AG09309 (cell line): ENCODE data around the gene EPG5.
"Not testable (repeated sequence)": the region's sequence is repeated elsewhere in the genome, so short reads cannot be mapped to it uniquely, and the experiment has no call there.

ENCODE experiments used
- DNase-seq: peaks from one replicate; pipeline ENCODE4 v3.0.0-alpha.2; 2010; ENCODE audit warnings: low read depth
- H3K4me3 ChIP-seq: 2 replicates; pipeline ENCODE4 v1.5.1; 2011; ENCODE audit warnings: mild to moderate bottlenecking, low read depth, low read length, moderate library complexity; ENCODE audit not compliant: control insufficient read depth
- CTCF ChIP-seq: IDR thresholded peaks from 2 replicates; pipeline ENCODE4 v1.5.1; 2011; ENCODE audit warnings: mild to moderate bottlenecking, low read depth, low read length, inconsistent platforms; ENCODE audit not compliant: insufficient read depth, control insufficient read depth; ENCODE audit errors: missing control alignments

Gene EPG5

GRCh38 chr18:45852631-45853030 is 114.5 kb downstream of the EPG5 start:
- H3K4me3 ChIP-seq = no peak overlapping the region
- TF ChIP-seq CTCF = no peak
- no peak for DNase-seq

DNA sequence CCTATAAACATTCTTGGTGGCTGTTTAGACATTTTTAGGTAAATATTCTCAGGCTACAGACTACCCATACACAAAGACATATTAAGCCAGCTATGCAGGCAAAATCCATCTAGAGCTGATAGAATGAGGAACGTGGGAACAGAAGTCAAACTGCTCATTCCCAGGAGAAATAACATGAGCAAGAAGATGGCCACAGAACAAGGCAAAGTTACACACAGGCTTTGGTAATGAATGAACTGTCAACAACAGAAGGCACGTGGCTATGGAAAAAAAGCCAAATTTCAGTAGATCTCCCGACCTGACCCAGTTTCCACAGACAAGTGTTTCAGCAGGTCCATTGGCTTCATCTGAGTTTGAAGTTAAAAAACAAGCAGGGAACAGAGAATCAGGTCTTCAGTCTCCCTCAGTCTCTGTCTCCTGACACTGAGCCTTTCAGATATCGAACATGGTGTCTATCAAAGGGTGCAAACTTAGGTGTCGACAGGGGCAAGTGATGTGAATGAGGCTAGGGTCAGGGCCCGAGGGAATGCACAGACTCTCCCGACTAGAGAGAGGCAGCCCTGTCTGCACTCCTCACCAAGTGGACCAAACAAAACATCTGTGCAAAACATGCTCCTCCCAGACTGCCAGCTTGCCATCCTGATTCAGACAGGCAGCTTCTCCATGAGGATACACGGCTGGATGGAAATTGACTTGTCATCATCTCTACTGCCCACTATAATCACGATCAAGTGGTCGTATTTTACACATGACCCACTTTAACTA is 115.8 kb downstream of the EPG5 start:
- H3K4me3 ChIP-seq = no peak overlapping the region
- DNase-seq = no peak
- TF ChIP-seq CTCF = no peak

DNA sequence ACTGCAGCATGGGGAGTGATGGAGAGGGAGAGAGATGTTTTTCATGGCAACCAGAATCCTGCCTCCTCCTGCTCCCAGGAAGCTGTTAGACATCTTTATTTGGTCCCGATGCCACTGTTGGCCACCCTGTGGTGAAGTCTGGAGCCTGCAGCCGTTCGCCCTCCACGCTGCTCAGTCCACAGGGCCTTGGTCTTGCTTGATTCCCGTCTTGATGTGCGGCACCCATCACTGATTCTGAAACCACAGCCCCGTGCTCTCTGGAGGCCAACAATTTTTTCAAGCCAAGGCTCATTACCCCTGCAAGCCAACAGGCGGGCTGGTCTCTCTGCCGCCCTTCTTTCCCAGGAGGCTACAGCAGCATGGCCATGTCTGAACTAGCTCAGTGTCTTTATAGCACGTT is 117.1 kb downstream of the EPG5 start:
- H3K4me3 ChIP-seq = no peak overlapping the region
- peak; percentile 45 for TF ChIP-seq CTCF
- no peak for DNase-seq

DNA sequence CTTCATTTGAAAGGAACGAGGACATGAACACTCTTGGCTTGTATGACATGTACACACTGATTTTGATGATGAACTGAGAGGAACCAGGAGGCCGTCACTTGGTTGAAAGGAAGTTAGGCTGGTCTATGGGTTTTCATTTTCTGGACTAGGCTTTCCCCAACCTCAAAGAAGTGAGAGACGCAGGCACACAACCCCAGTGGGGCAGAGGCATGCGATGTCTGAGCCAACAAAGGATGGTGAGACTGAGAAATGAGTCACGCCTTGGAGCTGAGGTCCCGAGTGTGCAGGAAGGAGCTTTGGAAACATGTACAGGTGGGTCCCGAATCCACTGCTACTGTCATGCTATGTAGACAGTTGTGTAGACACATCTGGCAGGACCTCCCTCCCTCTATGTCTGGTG is 117.6 kb downstream of the EPG5 start:
- TF ChIP-seq CTCF = no peak
- no peak for DNase-seq
- no peak overlapping the region for H3K4me3 ChIP-seq

DNA sequence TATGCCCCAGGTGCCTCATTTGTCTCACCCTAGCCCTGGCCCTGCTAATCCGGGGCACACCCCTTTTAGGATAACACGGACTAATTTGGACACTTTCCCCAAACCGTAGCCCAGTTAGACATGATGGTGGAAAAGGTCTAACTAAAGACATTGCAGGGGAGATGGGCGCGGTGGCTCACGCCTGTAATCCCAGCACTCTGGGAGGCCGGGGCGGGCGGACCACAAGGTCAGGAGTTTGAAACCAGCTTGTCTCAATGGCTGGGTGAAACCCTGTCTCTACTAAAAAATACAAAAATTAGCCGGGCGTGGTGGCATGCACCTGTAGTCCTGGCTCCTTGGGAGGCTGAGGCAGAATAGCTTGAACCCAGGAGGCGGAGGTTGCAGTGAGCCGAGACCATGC is 118.5 kb downstream of the EPG5 start:
- not testable (repeated sequence) for DNase-seq, H3K4me3 ChIP-seq

GRCh38 chr18:45847119-45847518 is 120.0 kb downstream of the EPG5 start:
- H3K4me3 ChIP-seq = no peak overlapping the region
- no peak for TF ChIP-seq CTCF
- DNase-seq = no peak

DNA sequence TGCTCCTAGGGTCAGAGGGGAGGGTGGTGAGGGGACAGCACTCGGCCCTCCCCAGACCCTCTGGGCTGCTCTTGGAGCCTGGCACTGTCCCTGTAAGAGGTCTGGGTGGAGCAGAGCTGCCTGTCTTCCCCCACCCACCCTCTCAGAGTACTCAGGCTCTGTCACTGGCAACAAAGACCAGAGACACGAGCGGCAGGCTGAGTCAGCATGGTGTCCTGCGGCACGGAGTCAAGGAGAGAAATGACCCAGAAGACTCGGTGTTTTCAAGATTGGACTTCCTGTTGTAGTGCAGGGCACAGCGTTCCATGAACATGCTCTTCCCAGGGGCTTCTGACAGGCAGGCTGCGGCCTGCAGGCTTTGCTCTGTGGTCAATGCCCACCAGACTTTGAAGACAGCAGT is 121.7 kb downstream of the EPG5 start:
- no peak for DNase-seq
- no peak overlapping the region for H3K4me3 ChIP-seq
- no peak for TF ChIP-seq CTCF
